ENCODE measurements around the gene ZNF423. TPM values are rescaled to one million over a fixed set of nuclear protein-coding genes. Genes with fewer than 3 reads are reported as not detected.

Gene ZNF423
- polyA plus RNA-seq, 5 donors = 20.1 to 29.9 (median 23.1) TPM

- DNase-seq = no peak
These were observed 358.4 kb downstream of the ZNF423 start for GRCh38 chr16:49497466-49497865.

- DNase-seq = no peak
These were observed 359.3 kb downstream of the ZNF423 start for GRCh38 chr16:49496656-49497055.

GRCh38 chr16:49495596-49496355 lies 360.1 kb downstream of the ZNF423 start:
- no peak for DNase-seq

DNA sequence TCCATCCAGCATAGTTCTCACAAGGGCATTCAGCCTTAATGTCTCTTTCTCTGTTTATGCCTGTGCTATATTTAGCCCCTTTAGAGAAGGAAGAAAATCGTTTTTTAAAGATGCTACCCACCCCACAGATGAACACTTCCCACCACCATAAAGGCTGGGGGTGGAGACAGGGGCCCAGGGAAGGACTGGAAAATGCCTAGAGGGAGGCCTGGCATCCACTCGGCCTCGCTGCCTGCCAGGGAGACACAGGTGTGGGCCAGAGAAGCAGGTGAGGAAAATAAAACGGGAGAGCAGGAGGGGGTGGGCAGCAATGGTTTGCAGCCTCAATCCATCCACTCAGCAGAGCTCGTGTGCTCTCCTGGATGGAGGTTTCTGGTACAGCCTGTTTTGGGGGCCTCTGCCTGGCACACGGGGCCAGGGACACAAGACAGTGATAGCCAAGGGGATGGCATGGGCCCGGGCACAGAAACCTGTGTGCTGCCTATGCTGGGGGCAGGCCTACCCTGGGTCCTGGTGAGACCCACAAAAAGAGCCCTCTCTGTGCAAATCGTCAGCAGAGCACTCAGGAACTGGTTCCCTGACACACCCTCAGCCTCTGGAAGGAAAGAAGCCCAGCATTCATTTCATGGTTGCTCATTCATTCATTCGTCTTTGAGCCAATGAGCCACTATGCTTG lies 360.9 kb downstream of the ZNF423 start:
- no peak for DNase-seq

- no peak for DNase-seq
These were observed 361.4 kb downstream of the ZNF423 start for GRCh38 chr16:49494474-49494873.

DNA sequence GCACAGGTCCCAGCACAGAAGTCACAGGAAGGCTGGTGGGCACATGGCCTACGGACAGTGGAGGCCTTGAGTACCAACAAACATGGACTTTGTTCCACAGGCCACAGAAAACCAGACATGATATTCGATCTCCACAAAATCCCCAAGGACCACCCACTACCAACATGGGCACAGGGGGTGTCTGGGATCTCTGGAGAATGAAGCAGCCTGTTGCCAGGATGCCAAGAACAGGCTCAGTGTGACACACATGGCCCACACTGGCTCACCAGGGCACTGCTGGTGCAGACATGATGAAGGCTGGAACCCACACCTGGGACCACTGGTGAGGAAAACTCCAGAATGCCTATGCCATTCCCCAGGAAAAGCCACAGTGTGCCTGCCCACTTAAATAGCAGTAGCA lies 362.1 kb downstream of the ZNF423 start:
- DNase-seq = no peak

- DNase-seq = no peak
These were observed 362.9 kb downstream of the ZNF423 start for GRCh38 chr16:49492896-49493626.

DNA sequence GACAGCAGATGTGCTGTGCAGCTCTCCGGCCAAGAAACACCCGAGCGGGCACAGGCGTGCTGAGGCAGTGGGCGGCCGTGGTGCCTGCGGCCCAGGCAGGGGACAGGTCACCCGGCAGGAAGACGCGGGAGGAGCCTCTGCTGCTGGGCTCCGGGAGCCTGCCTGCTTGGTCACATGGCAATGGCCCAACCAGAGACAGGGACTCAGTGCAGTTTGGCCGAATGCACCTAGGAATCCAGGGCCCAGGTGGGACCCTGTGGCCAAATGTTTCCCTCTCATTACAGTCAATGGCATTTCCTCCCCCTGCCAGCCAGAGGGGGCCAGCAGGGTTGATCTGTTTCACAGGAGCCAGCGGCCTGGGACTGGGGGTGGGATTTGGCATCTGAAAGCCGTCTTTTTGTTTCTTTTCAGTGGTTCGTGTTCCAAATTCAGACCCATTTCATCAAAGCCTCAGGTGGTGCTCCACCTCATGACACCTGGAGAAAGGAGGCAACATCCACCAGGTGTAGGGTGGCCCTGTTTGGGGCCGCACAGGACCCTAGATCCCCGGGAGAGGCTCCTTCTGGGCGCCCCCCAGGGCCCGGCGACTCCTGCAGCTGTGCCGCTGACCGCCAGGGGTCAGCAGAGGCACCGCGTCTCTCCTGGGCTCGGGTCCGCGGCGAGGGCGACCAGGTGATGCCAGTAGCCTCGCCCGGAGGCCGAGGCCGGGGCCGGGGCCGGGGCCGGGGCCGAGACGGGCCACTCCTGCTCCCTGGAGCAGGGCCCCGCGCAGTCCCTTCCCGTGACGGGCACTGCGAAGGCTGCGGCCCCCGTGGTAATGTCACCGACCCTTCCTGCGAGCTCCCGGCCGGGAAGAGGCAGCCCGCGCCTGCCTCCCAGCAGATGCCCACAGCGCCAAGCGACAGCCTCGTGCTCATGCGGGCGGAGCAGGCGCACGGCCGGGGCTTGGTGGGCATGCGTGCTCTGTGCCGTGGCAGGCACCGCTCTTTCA lies 363.8 kb downstream of the ZNF423 start:
- peak; percentile 23 to 32 for DNase-seq

DNA sequence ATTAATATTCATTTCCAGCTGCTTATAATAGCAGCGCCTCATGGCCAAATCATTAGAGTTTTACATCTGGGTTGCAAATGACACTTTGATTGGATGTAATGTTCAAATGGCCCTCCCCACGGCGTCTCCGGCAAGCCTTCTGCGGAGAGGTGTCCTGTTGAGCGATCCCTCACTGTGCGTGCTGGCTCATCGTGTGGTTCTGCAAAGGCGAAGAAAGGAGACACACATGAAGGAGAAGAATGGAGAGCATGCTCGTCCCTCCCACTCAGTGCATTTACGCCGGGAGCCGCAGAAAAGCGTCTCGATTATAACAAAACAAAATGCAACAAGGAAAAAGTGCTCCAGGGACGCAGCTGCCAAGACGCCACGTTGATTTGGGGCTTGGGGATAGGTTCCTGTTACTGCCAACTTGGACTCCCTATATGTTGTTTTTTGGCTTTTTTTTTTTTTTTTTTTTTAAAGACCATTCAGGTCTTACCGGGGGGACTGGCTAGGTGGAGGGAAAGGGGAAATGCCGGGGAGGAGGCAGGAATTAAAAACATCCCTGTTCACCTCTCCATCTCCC lies 364.7 kb downstream of the ZNF423 start:
- DNase-seq = no peak

GRCh38 chr16:49490321-49490705 lies 365.6 kb downstream of the ZNF423 start:
- no peak for DNase-seq

- DNase-seq = no peak
These were observed 366.1 kb downstream of the ZNF423 start for GRCh38 chr16:49489686-49490320.

DNA sequence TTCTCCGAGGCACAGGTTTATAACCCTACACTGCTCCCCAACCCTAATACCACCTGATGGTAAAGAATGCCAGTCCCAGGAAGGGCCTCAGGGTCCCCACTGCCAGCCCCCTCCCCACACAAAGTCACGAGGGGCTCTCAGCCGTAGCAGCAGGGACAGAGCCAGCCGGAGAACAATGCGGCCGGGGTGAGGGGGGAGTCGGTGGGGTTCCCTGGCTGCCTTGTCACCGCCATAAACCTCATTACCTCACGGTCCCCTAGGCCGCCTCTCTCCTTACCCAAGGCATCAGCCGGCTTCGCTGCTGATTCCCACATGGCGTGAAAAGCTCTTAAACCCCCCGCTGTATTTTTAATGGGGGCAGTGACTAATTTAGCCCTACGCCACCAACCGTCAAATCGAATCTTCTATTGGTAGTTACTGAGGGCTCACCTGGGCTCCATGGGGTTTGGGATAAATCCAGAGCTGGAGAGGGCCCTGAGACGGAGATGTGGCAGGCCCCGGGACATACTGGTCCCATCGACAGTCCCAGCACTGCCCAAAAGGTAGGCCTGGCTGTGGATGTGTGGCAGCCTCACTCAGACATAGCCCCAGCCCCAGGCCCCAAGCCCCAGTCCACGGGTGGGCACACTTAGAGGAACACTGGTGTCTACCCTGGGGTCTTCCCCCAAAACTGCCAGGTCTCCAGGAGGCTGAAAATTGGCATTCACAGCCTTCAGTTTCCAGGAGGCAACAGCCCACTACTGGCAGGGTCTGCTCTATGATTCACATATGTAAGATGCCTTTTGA lies 367.0 kb downstream of the ZNF423 start:
- no peak for DNase-seq

GRCh38 chr16:49488336-49488735 lies 367.6 kb downstream of the ZNF423 start:
- no peak for DNase-seq

DNA sequence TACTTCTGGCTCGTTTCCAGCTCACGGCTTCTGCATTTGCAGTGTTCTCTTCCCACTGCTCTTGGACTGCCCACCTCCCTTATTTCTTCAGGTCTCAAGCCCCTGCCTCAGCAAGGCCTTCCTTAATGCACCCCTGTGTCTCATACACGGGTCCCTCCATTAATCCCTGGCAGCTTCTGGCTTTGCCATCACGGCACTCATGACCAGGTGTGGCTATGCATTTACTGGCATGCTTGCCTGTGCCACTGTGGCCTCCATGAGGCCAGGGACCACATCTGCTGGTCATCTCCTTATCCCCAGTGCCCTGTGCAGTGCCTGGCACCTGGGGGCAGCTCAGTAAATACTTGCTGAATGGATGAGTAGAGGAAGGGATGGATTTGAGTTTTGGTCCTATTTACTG lies 368.2 kb downstream of the ZNF423 start:
- no peak for DNase-seq

DNA sequence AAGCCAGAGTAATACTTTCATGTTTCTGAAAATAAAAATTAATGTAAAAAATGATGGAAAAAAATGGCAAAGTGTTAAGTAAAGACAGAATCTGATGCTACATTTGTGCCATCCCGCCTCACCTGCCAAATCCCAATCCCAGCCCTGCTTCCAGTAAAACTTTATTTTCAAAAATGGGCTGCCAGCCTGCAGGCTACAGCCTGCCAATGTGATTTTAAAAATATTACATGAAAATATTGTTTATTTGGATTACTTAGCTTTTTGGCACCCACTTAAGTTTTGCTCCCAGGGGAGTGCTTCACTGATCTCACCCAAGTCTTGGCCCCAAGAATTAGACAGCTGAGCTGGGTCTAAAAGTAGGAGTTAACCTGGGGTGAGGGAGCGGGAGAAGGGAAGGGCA lies 369.5 kb downstream of the ZNF423 start:
- DNase-seq = no peak

DNA sequence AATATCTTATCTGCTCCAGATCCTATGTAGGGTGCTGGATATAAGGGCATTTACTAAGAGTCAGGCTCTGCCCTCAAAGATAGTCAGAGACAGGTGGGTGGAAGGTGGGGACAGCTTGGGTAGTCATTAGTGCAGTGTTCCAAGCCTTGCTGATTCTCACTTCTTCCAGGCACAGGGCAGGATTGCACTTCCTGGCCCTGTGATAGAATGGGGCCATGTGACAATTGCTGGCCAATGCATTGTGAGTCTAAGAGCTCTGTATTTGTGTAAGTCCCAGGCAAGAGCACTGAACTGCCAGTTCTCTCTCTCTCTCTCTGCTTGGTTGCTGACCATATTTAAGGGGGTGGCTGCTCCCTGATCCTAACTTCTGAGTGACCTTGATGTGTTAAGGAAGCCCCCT lies 370.2 kb downstream of the ZNF423 start:
- DNase-seq = no peak

DNA sequence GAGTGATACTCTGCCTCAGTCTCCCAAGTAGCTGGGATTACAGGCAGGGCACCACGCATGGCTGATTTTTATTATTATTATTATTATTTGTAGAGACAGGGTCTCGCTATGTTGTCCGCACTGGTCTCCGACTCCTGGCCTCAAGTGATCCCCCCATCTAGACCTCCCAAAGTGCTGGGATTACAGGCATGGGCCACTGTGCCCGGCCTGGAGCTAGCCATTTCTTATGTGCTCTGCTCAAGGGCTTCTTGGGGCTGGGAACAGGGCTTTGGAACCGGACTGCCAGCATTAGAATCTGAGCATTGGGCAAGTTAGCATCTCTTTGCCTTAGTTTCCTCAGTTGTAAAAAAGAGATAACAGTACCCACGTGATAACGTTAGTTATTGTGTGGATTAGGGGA lies 371.0 kb downstream of the ZNF423 start:
- no peak for DNase-seq

DNA sequence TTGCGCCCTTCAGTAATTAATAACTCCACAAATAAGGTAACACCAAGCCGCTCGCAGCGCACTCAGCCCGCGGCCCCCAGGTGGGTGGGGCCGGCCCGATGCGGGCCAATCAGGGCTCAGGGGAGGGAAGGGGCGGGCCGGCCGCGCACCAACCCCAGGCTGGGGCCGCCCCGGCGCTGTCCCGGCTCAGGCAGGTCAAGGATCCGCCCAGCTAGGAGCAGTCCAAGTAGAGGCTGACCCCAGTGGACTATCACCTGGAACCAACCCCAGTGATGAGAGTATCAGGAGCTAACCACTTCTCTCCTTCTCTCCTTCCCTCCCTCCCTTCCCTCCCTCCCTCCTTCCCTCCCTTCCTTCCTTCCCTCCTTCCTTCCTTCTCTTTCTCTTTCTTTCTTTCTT lies 371.5 kb downstream of the ZNF423 start:
- DNase-seq = peak; percentile 32 to 40

GRCh38 chr16:49483651-49484450 lies 372.1 kb downstream of the ZNF423 start:
- DNase-seq = no peak
